KOPT-K1 (cell line): ENCODE results near the gene OR1J2.

Source experiments
- H3K27ac ChIP-seq: fragments of 200-600 bp; sonication (generic); 2 replicates; pipeline ENCODE4 v1.5.1; 2016; ENCODE audit warnings: antibody characterized with exemption, mild to moderate bottlenecking, low read depth, low read length; ENCODE audit not compliant: poor library complexity, severe bottlenecking
- H3K36me3 ChIP-seq: fragments of 200-600 bp; sonication (generic); 2 replicates; pipeline ENCODE4 v1.5.1; 2017; ENCODE audit warnings: antibody characterized with exemption, mild to moderate bottlenecking, low read length, moderate library complexity; ENCODE audit not compliant: insufficient read depth
- H3K9me3 ChIP-seq: fragments of 200-600 bp; sonication (generic); 2 replicates; pipeline ENCODE4 v1.5.1; 2017; ENCODE audit warnings: antibody characterized with exemption, low read length, mild to moderate bottlenecking; ENCODE audit not compliant: insufficient read depth, poor library complexity, severe bottlenecking

OR1J2 gene, protein sequence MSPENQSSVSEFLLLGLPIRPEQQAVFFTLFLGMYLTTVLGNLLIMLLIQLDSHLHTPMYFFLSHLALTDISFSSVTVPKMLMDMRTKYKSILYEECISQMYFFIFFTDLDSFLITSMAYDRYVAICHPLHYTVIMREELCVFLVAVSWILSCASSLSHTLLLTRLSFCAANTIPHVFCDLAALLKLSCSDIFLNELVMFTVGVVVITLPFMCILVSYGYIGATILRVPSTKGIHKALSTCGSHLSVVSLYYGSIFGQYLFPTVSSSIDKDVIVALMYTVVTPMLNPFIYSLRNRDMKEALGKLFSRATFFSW

DNA sequence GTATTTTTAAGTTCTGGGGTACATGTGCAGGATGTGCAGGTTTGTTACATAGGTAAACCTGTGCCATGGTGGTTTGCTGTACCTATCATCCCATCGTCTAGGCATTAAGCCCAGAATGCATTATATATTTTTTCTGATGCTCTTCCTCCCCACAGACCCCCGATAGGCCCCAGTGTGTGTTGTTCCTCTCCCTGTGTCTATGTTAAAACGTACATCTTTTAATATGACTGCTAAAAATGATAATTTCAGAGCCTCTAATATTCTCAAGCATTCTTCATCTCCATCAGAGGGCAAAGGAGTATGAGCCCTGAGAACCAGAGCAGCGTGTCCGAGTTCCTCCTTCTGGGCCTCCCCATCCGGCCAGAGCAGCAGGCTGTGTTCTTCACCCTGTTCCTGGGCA, at the start of gene OR1J2:
TSS of gene OR1J2 (plus strand) at position 301 of the 400 bp plus-strand sequence. CDS start at position 301, 0 bp downstream.
- H3K36me3 ChIP-seq, result no peaks in the 10 kb centered on the region
- no peak within 1 kb of the TSS for H3K27ac ChIP-seq
- H3K9me3 ChIP-seq, result no peaks in the 10 kb centered on the region

GRCh38 chr9:122463828-122464632, 46.6 kb upstream of the OR1J2 start:
- Histone ChIP-seq H3K27ac (peak overlapping the region; percentile 36), H3K36me3 (no peaks in the 10 kb centered on the region), H3K9me3 (no peaks in the 10 kb centered on the region)

GRCh38 chr9:122464633-122465567, 45.7 kb upstream of the OR1J2 start:
- H3K27ac ChIP-seq, result peak overlapping the region; percentile 36
- no peaks in the 10 kb centered on the region for H3K9me3 ChIP-seq
- H3K36me3 ChIP-seq, result no peaks in the 10 kb centered on the region

DNA sequence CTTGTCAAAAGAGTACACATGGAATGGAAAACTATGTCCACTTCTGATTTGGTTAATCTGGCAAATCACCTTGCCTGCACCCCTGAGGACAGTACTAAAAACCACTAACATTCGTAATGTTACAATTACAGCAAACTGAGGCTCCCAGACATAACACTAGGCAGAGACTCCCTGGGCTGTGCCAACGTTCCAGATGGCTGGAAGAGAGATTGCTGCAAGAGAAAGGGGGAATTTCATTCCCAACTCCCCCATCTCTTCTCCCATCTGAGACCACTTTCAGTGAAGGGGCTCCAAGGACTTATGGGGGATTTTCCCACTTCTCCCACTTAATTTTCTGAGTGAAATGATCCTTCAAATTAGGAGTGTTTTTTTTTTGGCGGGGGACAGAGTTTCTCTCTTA, 44.1 kb upstream of the OR1J2 start:
- Histone ChIP-seq H3K9me3 (no peaks in the 10 kb centered on the region), H3K27ac (no peak overlapping the region), H3K36me3 (no peaks in the 10 kb centered on the region)

GRCh38 chr9:122468735-122469134, 41.9 kb upstream of the OR1J2 start:
- Histone ChIP-seq H3K36me3 (no peaks in the 10 kb centered on the region), H3K9me3 (no peaks in the 10 kb centered on the region), H3K27ac (no peak overlapping the region)

- no peak overlapping the region for H3K27ac ChIP-seq
- H3K36me3 ChIP-seq, result no peaks in the 10 kb centered on the region
- no peaks in the 10 kb centered on the region for H3K9me3 ChIP-seq
These were observed 36.0 kb upstream of the OR1J2 start for GRCh38 chr9:122474561-122474960.

DNA sequence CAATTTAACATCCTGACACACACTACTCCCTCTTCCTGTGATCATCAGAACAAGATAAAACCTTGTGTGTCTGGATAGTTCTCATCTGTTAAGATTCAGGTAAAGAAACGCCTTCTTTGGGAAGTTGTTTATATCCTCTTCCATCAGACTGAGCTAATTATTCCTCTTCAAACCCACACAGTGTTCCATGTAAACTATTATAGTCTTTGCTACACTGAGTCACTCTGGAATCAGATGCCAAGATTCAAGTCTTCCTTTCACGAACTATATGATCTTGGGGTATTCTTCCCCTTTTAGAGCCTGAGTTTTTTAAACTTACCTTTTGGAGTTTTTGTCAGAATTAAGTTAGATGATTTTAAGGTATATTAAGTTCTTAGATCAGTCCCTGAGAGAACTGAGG, 34.9 kb upstream of the OR1J2 start:
- H3K36me3 ChIP-seq, result no peaks in the 10 kb centered on the region
- H3K9me3 ChIP-seq, result no peaks in the 10 kb centered on the region
- H3K27ac ChIP-seq, result no peak overlapping the region

- no peak overlapping the region for H3K27ac ChIP-seq
- H3K36me3 ChIP-seq, result no peaks in the 10 kb centered on the region
- no peaks in the 10 kb centered on the region for H3K9me3 ChIP-seq
These were observed 33.3 kb upstream of the OR1J2 start for GRCh38 chr9:122477346-122477745.

DNA sequence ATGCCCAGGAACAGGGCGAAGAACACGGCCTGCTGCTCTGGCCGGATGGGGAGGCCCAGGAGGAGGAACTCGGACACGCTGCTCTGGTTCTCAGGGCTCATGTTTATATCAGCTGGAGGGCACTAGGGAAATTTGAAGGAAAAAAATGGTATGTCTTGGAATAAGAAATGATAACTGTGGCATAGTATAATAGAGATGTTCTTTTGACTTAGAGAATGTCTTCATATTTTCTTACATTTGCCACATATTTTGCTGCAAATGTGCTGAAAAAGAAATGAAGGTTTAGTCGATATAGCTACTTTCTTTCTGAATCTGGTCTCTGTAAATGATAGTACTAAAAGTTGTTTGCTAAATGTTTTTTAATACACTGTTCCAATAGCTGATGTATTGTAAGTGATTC, 32.8 kb upstream of the OR1J2 start, which contains the start of gene OR1J1:
TSS of gene OR1J1 (minus strand) at position 101 of the 400 bp plus-strand sequence. CDS start at position 101, 0 bp downstream.
- Histone ChIP-seq H3K27ac (no peak within 1 kb of the TSS), H3K36me3 (no peaks in the 10 kb centered on the region), H3K9me3 (no peaks in the 10 kb centered on the region)

DNA sequence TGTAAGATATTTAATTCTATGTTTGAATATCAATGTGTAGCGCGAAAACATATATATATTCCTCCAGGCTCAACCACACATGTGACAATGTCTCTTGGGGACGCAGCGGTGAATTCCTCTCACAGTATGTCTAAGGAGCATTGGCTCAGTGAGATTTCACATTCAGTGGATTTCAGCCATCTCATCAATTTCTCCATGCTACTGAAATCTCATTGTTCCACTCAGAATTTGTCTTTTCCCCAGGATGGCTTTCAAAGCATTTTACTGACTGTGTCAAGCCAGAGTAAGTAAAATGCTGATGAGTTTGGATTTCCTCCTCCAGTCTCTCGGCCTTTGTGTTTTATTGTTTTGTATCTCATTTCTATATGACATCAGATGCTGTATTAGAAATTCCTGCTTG, 31.5 kb upstream of the OR1J2 start:
- Histone ChIP-seq H3K36me3 (no peaks in the 10 kb centered on the region), H3K27ac (no peak overlapping the region), H3K9me3 (no peaks in the 10 kb centered on the region)

- no peaks in the 10 kb centered on the region for H3K36me3 ChIP-seq
- H3K9me3 ChIP-seq, result no peaks in the 10 kb centered on the region
- H3K27ac ChIP-seq, result no peak overlapping the region
These were observed 11.7 kb upstream of the OR1J2 start for GRCh38 chr9:122498883-122499288.

DNA sequence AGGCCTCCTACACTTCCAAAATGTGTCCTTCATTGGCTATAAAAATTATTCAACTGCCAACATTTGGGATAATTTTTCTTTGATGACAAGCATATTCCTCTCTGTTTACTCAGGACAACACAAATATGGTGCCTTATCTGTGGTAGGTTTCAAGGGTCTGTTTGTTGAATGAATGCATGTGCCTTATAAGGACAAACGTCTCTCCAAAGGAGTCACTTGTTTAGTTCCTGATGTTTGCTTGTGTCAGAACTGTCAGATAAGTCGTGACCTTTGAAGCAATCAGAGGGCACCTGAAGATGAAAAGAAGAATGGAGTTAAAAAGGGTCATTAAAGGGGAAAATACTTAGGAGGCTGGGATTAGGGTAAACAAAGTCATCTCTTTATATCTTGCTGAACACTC, 3.6 kb upstream of the OR1J2 start:
- H3K36me3 ChIP-seq, result no peaks in the 10 kb centered on the region
- no peaks in the 10 kb centered on the region for H3K9me3 ChIP-seq
- no peak overlapping the region for H3K27ac ChIP-seq

GRCh38 chr9:122518226-122518625, 7.6 kb downstream of the OR1J2 start:
- Histone ChIP-seq H3K9me3 (no peaks in the 10 kb centered on the region), H3K36me3 (no peaks in the 10 kb centered on the region), H3K27ac (no peak overlapping the region)

- Histone ChIP-seq H3K27ac (no peak within 1 kb of the TSS), H3K36me3 (no peaks in the 10 kb centered on the region), H3K9me3 (no peaks in the 10 kb centered on the region)
These were observed 8.2 kb downstream of the OR1J2 start, which contains the start of gene OR1J4 for GRCh38 chr9:122518841-122519240. OR1J4 (plus strand) TSS chr9:122519141; CDS start chr9:122519141, 0 bp downstream.

DNA sequence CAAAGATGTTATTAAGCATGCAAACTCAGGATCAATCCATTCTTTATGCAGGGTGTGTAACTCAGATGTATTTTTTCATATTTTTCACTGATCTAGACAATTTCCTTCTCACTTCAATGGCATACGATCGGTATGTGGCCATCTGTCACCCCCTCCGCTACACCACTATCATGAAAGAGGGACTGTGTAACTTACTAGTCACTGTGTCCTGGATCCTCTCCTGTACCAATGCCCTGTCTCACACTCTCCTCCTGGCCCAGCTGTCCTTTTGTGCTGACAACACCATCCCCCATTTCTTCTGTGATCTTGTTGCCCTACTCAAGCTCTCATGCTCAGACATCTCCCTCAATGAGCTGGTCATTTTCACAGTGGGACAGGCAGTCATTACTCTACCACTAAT, 8.8 kb downstream of the OR1J2 start:
- no peaks in the 10 kb centered on the region for H3K36me3 ChIP-seq
- H3K9me3 ChIP-seq, result no peaks in the 10 kb centered on the region
- no peak overlapping the region for H3K27ac ChIP-seq
